Measurements from ENCODE around the gene ACO2. TPM values are rescaled to one million over a fixed set of nuclear protein-coding genes. Genes with fewer than 3 reads are reported as not detected.
A peak's percentile ranks its signal among the peaks of the same experiment; 100 is the strongest.

Gene ACO2
- total RNA-seq, 4 donors from 2014 or later: 115 to 227 (median 132) TPM

DNA sequence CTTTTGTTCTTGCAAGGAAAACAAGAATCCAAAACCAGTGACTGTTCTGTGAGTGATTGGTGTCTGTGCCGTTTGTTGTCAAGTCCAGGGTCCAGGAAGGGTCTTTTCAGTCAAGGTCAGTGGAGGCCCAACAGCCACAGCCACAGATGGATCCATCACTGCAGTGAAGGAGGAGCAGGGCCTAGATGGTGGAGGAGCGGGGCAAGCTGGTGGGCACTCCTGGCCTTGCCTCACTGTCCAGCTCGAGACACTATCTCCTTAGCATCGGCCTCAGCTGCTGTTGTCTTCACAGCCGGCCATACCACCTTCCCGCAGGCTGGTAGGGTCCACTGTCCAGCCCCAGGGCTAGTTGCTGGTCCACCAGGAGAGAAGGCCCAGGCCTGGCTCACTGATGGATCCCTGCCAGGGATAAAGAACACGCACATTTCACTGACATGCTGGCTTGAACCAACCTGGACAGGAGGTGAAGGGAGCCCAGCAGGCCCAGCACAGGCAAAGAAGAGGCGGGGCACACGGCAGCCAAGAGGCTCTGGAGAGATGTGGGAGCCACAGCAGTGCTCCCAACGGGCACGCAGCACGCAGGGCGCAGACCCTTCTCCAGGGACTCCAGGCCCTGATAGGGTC is 60.1 kb downstream of the ACO2 start:
- WGBS, 2 donors (ENCODE audit: low coverage in 1 of 2): 67% methylated on average over 3 of the region's 13 CpGs; no CpG with 5 or more reads in 1 of the 2 donors
- TF ChIP-seq POLR2A (IDR thresholded peaks at IDR 0.05): no peak
- no peak for TF ChIP-seq EP300 (IDR thresholded peaks at IDR 0.05)
- TF ChIP-seq, protein P1, sequence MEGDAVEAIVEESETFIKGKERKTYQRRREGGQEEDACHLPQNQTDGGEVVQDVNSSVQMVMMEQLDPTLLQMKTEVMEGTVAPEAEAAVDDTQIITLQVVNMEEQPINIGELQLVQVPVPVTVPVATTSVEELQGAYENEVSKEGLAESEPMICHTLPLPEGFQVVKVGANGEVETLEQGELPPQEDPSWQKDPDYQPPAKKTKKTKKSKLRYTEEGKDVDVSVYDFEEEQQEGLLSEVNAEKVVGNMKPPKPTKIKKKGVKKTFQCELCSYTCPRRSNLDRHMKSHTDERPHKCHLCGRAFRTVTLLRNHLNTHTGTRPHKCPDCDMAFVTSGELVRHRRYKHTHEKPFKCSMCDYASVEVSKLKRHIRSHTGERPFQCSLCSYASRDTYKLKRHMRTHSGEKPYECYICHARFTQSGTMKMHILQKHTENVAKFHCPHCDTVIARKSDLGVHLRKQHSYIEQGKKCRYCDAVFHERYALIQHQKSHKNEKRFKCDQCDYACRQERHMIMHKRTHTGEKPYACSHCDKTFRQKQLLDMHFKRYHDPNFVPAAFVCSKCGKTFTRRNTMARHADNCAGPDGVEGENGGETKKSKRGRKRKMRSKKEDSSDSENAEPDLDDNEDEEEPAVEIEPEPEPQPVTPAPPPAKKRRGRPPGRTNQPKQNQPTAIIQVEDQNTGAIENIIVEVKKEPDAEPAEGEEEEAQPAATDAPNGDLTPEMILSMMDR (IDR thresholded peaks at IDR 0.05): no peak
- TF ChIP-seq POLR2AphosphoS5 (IDR thresholded peaks at IDR 0.05): no peak
- no peaks in the 10 kb centered on the region for H3K27me3 ChIP-seq
- no peaks in the 10 kb centered on the region for H3K9me3 ChIP-seq
- peaks cover 0 to 88% of the 10 kb centered on the region in 2 donors for H3K36me3 ChIP-seq
- H3K4me1 ChIP-seq: peaks cover 2 to 57% (median 27%) of the 10 kb centered on the region in 3 donors
- H3K27ac ChIP-seq: peak overlapping the region in 3 of 4 donors; percentile 41 to 93 (median 91)
- H3K4me3 ChIP-seq: no peak overlapping the region
- ATAC-seq: no peak

DNA sequence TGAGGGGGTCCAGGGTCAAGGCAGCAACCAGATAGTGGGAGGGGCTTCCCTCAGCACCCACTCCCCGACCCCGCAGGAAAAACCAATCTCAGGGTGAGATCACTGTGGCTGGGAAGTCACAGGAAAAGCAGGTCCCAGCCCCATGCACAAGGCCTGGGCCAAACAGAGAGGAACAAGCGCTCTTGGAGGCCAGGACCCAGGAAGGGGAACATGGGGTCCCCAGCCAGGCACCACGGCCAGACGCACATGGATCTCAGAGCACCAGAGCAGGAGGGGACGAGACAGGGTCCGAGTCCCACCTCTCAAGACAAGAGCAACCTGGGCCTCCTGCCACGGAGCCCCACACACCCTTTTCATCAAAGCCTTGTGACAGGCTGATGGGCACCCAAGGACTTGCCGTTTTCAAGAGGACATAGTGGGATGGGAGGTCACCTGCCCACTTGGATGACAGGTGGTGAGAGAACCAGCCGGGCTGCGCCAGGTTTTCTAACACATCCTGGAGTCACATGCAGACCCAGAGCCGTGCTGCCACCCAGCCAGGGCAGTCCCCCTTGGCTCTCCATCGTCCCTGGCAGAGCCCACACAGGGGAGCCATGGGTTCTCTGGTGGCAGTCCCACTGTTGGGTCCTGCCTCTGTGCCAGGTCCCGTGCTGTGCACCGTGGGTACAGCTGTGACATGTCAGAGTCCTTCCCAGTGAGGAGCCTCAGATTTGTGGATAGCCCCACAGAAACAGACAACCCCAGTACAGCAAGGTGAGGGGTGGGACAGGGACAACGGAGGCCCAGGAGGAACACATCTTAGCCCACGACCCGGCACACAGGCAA is 62.2 kb downstream of the ACO2 start:
- Histone ChIP-seq H3K4me1 (peaks cover 0 to 37% (median 14%) of the 10 kb centered on the region in 3 donors), H3K27ac (peak overlapping the region in 3 of 4 donors; percentile 72 to 77 (median 72)), H3K36me3 (peaks cover 0 to 81% of the 10 kb centered on the region in 2 donors), H3K4me3 (no peak overlapping the region), H3K9me3 (no peaks in the 10 kb centered on the region), H3K27me3 (no peaks in the 10 kb centered on the region)
- 40 to 63% methylated on average over 1 to 5 of the region's 18 CpGs for WGBS, 2 donors (ENCODE audit: low coverage in 1 of 2)
- no peak for ATAC-seq
- no peak for TF ChIP-seq POLR2AphosphoS5 (IDR thresholded peaks at IDR 0.05)
- TF ChIP-seq POLR2A (IDR thresholded peaks at IDR 0.05): no peak
- TF ChIP-seq, protein P1 (IDR thresholded peaks at IDR 0.05): no peak
- TF ChIP-seq EP300 (IDR thresholded peaks at IDR 0.05): no peak

DNA sequence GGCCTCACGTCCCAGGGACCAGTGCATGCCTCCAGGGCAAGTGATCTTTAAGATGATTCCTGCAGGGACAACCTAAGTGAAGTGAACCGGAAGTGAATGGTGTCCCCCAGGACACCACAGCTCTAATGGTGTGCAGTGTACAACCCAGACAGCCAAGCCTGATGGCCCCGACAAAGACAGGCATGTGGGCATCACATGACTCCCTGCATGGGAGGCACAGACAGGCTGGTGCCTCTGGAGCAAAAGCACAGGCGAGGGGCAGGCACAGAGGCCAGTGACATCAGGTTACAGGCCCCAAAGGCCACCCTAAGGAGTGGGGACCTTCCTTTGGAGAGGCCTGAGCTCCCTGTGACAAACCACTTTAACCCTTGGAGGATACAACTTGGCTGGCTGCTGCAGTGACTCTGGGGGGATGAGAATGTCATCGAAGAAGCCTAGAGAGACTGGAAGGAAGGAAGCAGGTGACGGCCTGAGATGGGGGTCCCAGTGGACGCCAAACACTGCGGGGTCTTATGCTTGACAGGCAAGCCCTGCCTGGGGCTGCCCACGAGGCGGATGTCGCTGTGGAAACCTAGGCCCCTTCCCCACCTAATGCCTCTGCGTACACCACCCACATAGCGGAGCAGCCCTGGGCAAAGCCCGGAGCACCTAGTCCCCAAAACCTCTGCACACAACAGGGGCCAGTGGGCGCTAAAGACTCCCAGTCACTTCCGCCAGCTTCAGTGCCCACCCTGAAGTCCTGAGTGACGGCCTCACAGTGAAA is 63.0 kb downstream of the ACO2 start:
- ATAC-seq: no peak
- peak overlapping the region in 3 of 4 donors; percentile 72 to 77 (median 72) for H3K27ac ChIP-seq

More for the DNA sequence above, 63.0 kb downstream of the ACO2 start:
- H3K9me3 ChIP-seq: no peaks in the 10 kb centered on the region
- H3K4me3 ChIP-seq: no peak overlapping the region
- peaks cover 0 to 29% (median 6%) of the 10 kb centered on the region in 3 donors for H3K4me1 ChIP-seq
- H3K36me3 ChIP-seq: peaks cover 0 to 74% of the 10 kb centered on the region in 2 donors
- TF ChIP-seq, protein P1 (IDR thresholded peaks at IDR 0.05): no peak
- TF ChIP-seq POLR2AphosphoS5 (IDR thresholded peaks at IDR 0.05) (no peak), POLR2A (IDR thresholded peaks at IDR 0.05) (no peak), EP300 (IDR thresholded peaks at IDR 0.05) (no peak)
- no peaks in the 10 kb centered on the region for H3K27me3 ChIP-seq
- 94% methylated on average over 5 of the region's 17 CpGs; no CpG with 5 or more reads in 1 of the 2 donors for WGBS, 2 donors (ENCODE audit: low coverage in 1 of 2)
